ENCODE data around the gene BHLHE23. TPM values are rescaled to one million over a fixed set of nuclear protein-coding genes. Genes with fewer than 3 reads are reported as not detected.

BHLHE23 gene
- total and polyA plus RNA-seq, 5 donors from 2014 or later, result not detected

GRCh38 chr20:62980380-62980960 is 26.3 kb downstream of the BHLHE23 start:
- no peak for ATAC-seq (ENCODE audit: low read depth in 2 of 2)
- H3K9me3 ChIP-seq (ENCODE audit: control insufficient read depth in 2 of 2, low read length in 2 of 2), result no peaks in the 10 kb centered on the region
- Mint-ChIP-seq H3K36me3 (no peaks in the 10 kb centered on the region), H3K27ac (no peak overlapping the region), H3K27me3 (peaks cover 65% of the 10 kb centered on the region), H3K4me3 (no peak overlapping the region), H3K4me1 (peaks cover 5 to 37% (median 20%) of the 10 kb centered on the region in 4 donors), H3K9me3 (no peaks in the 10 kb centered on the region)
- H3K27me3 ChIP-seq (ENCODE audit: control insufficient read depth, insufficient read depth, low read length), result peaks cover 19% of the 10 kb centered on the region
- peaks cover 44% of the 10 kb centered on the region for H3K4me1 ChIP-seq (ENCODE audit: control insufficient read depth, insufficient read depth, low read length, poor library complexity, severe bottlenecking)
- no peaks in the 10 kb centered on the region for H3K36me3 ChIP-seq (ENCODE audit: control insufficient read depth, insufficient read depth, low read length)
- H3K4me3 ChIP-seq (ENCODE audit: low read depth, low read length), result no peak overlapping the region
- DNase-seq, result no peak
- no peak overlapping the region for H3K27ac ChIP-seq (ENCODE audit: insufficient read depth, low read length, poor library complexity, severe bottlenecking)

GRCh38 chr20:62979876-62980373 is 26.8 kb downstream of the BHLHE23 start:
- peaks cover 44% of the 10 kb centered on the region for H3K4me1 ChIP-seq (ENCODE audit: control insufficient read depth, insufficient read depth, low read length, poor library complexity, severe bottlenecking)
- Mint-ChIP-seq H3K36me3 (no peaks in the 10 kb centered on the region), H3K4me1 (peaks cover 5 to 37% (median 20%) of the 10 kb centered on the region in 4 donors), H3K27me3 (peaks cover 66% of the 10 kb centered on the region), H3K4me3 (peak overlapping the region in 1 of 4 donors; percentile 53), H3K9me3 (no peaks in the 10 kb centered on the region), H3K27ac (no peak overlapping the region)
- peaks cover 17% of the 10 kb centered on the region for H3K27me3 ChIP-seq (ENCODE audit: control insufficient read depth, insufficient read depth, low read length)
- H3K9me3 ChIP-seq (ENCODE audit: control insufficient read depth in 2 of 2, low read length in 2 of 2), result no peaks in the 10 kb centered on the region
- H3K27ac ChIP-seq (ENCODE audit: insufficient read depth, low read length, poor library complexity, severe bottlenecking), result no peak overlapping the region
- no peak for ATAC-seq (ENCODE audit: low read depth in 2 of 2)
- H3K36me3 ChIP-seq (ENCODE audit: control insufficient read depth, insufficient read depth, low read length), result no peaks in the 10 kb centered on the region
- DNase-seq, result no peak
- no peak overlapping the region for H3K4me3 ChIP-seq (ENCODE audit: low read depth, low read length)

DNA sequence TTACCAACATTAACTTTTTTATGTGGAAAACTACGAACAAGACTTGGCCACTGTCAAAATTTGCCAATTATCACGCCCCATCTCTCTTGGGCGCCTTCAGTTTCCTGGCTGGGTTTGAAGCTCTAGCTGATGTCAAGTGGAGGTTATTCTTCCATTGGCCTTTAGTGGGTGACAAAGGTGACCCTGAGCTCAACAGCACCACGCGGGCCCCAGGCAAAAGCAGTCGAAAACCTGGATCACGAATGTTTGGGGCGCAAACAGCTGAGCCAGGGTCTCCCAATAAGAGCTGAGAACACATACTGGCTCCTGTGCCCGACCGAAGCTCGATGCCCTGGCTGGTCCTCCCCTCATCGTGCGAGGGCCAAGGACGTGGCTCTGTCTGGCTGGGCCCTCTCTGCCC is 27.5 kb downstream of the BHLHE23 start:
- H3K4me1 Mint-ChIP-seq, result peaks cover 5 to 37% (median 21%) of the 10 kb centered on the region in 4 donors
- no peaks in the 10 kb centered on the region for H3K9me3 ChIP-seq (ENCODE audit: control insufficient read depth in 2 of 2, low read length in 2 of 2)
- H3K4me3 Mint-ChIP-seq, result peak overlapping the region in 2 of 4 donors; percentile 52 to 53
- H3K27ac Mint-ChIP-seq, result no peak overlapping the region
- H3K27me3 ChIP-seq (ENCODE audit: control insufficient read depth, insufficient read depth, low read length), result peaks cover 21% of the 10 kb centered on the region
- no peak overlapping the region for H3K27ac ChIP-seq (ENCODE audit: insufficient read depth, low read length, poor library complexity, severe bottlenecking)
- no peaks in the 10 kb centered on the region for H3K36me3 ChIP-seq (ENCODE audit: control insufficient read depth, insufficient read depth, low read length)
- no peak for DNase-seq
- no peak for ATAC-seq (ENCODE audit: low read depth in 2 of 2)
- no peaks in the 10 kb centered on the region for H3K36me3 Mint-ChIP-seq
- H3K4me3 ChIP-seq (ENCODE audit: low read depth, low read length), result no peak overlapping the region
- peaks cover 44% of the 10 kb centered on the region for H3K4me1 ChIP-seq (ENCODE audit: control insufficient read depth, insufficient read depth, low read length, poor library complexity, severe bottlenecking)
- no peaks in the 10 kb centered on the region for H3K9me3 Mint-ChIP-seq
- peaks cover 68% of the 10 kb centered on the region for H3K27me3 Mint-ChIP-seq

DNA sequence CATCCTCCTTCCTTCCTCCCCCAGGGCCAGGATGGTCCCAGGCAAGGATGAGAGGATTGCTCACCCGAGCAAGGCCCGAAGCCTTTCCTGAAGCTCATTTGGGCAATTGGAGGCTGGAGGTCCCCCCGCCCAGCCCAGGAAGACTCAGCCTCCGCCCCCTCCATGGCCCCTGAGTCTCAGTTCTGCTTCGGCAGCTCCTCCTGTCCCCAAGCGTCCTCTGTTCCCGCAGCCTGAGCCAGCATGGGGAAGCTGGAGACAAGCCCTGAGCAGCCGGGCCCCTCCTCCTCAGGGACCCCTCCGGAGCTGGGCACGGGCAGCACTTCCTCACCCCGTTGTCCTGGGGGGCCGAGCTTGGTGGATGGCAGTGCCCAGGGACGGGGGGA is 28.2 kb downstream of the BHLHE23 start:
- H3K27me3 ChIP-seq (ENCODE audit: control insufficient read depth, insufficient read depth, low read length), result peaks cover 21% of the 10 kb centered on the region
- H3K4me3 Mint-ChIP-seq, result peak overlapping the region in 1 of 4 donors; percentile 92
- DNase-seq, result no peak
- no peak overlapping the region for H3K4me3 ChIP-seq (ENCODE audit: low read depth, low read length)
- ATAC-seq (ENCODE audit: low read depth in 2 of 2), result no peak
- peaks cover 5 to 40% (median 23%) of the 10 kb centered on the region in 4 donors for H3K4me1 Mint-ChIP-seq
- H3K27me3 Mint-ChIP-seq, result peaks cover 66% of the 10 kb centered on the region
- no peaks in the 10 kb centered on the region for H3K9me3 ChIP-seq (ENCODE audit: control insufficient read depth in 2 of 2, low read length in 2 of 2)
- no peaks in the 10 kb centered on the region for H3K36me3 Mint-ChIP-seq
- H3K27ac Mint-ChIP-seq, result peak overlapping the region in 2 of 3 donors; percentile 85 to 87
- H3K27ac ChIP-seq (ENCODE audit: insufficient read depth, low read length, poor library complexity, severe bottlenecking), result no peak overlapping the region
- H3K4me1 ChIP-seq (ENCODE audit: control insufficient read depth, insufficient read depth, low read length, poor library complexity, severe bottlenecking), result peaks cover 44% of the 10 kb centered on the region
- H3K36me3 ChIP-seq (ENCODE audit: control insufficient read depth, insufficient read depth, low read length), result no peaks in the 10 kb centered on the region
- H3K9me3 Mint-ChIP-seq, result no peaks in the 10 kb centered on the region

- peaks cover 21% of the 10 kb centered on the region for H3K27me3 ChIP-seq (ENCODE audit: control insufficient read depth, insufficient read depth, low read length)
- H3K36me3 Mint-ChIP-seq, result no peaks in the 10 kb centered on the region
These were observed 28.9 kb downstream of the BHLHE23 start for GRCh38 chr20:62977613-62978560.

GRCh38 chr20:62976886-62977285 is 29.9 kb downstream of the BHLHE23 start:
- DNase-seq (no peak), ATAC-seq (ENCODE audit: low read depth in 2 of 2) (no peak)
- Mint-ChIP-seq H3K36me3 (no peaks in the 10 kb centered on the region), H3K4me1 (peaks cover 9 to 49% (median 29%) of the 10 kb centered on the region in 4 donors), H3K27ac (peak overlapping the region in 1 of 3 donors; percentile 26), H3K27me3 (peaks cover 68% of the 10 kb centered on the region), H3K9me3 (no peaks in the 10 kb centered on the region), H3K4me3 (peak overlapping the region in 2 of 4 donors; percentile 81 to 92)
- Histone ChIP-seq H3K4me3 (ENCODE audit: low read depth, low read length) (no peak overlapping the region), H3K9me3 (ENCODE audit: control insufficient read depth in 2 of 2, low read length in 2 of 2) (no peaks in the 10 kb centered on the region), H3K4me1 (ENCODE audit: control insufficient read depth, insufficient read depth, low read length, poor library complexity, severe bottlenecking) (peaks cover 52% of the 10 kb centered on the region), H3K36me3 (ENCODE audit: control insufficient read depth, insufficient read depth, low read length) (no peaks in the 10 kb centered on the region), H3K27me3 (ENCODE audit: control insufficient read depth, insufficient read depth, low read length) (peaks cover 21% of the 10 kb centered on the region), H3K27ac (ENCODE audit: insufficient read depth, low read length, poor library complexity, severe bottlenecking) (no peak overlapping the region)

More at GRCh38 chr20:62977613-62978560, 28.9 kb downstream of the BHLHE23 start:
- H3K4me3 ChIP-seq (ENCODE audit: low read depth, low read length), result peak overlapping the region; percentile 13
- H3K4me1 Mint-ChIP-seq, result peaks cover 5 to 45% (median 23%) of the 10 kb centered on the region in 4 donors
- H3K27ac ChIP-seq (ENCODE audit: insufficient read depth, low read length, poor library complexity, severe bottlenecking), result peak overlapping the region; percentile 33
- H3K36me3 ChIP-seq (ENCODE audit: control insufficient read depth, insufficient read depth, low read length), result no peaks in the 10 kb centered on the region
- no peaks in the 10 kb centered on the region for H3K9me3 ChIP-seq (ENCODE audit: control insufficient read depth in 2 of 2, low read length in 2 of 2)
- peak overlapping the region in 2 of 3 donors; percentile 85 to 87 for H3K27ac Mint-ChIP-seq
- H3K27me3 Mint-ChIP-seq, result peaks cover 66% of the 10 kb centered on the region
- H3K4me3 Mint-ChIP-seq, result peak overlapping the region; percentile 78 to 92 (median 84)
- DNase-seq (peak; percentile 78 to 85 (median 82)), ATAC-seq (ENCODE audit: low read depth in 2 of 2) (peak; percentile 84 to 85)
- H3K4me1 ChIP-seq (ENCODE audit: control insufficient read depth, insufficient read depth, low read length, poor library complexity, severe bottlenecking), result peaks cover 49% of the 10 kb centered on the region
- no peaks in the 10 kb centered on the region for H3K9me3 Mint-ChIP-seq

- H3K4me3 ChIP-seq (ENCODE audit: low read depth, low read length), result no peak overlapping the region
- H3K4me1 Mint-ChIP-seq, result peaks cover 16 to 51% (median 36%) of the 10 kb centered on the region in 4 donors
- DNase-seq, result no peak
- H3K27me3 ChIP-seq (ENCODE audit: control insufficient read depth, insufficient read depth, low read length), result peaks cover 21% of the 10 kb centered on the region
- H3K9me3 ChIP-seq (ENCODE audit: control insufficient read depth in 2 of 2, low read length in 2 of 2), result no peaks in the 10 kb centered on the region
- H3K4me3 Mint-ChIP-seq, result peak overlapping the region in 1 of 4 donors; percentile 32
- no peaks in the 10 kb centered on the region for H3K36me3 Mint-ChIP-seq
- ATAC-seq (ENCODE audit: low read depth in 2 of 2), result no peak
- no peaks in the 10 kb centered on the region for H3K36me3 ChIP-seq (ENCODE audit: control insufficient read depth, insufficient read depth, low read length)
- H3K27ac Mint-ChIP-seq, result peak overlapping the region in 1 of 3 donors; percentile 26
- no peak overlapping the region for H3K27ac ChIP-seq (ENCODE audit: insufficient read depth, low read length, poor library complexity, severe bottlenecking)
- H3K9me3 Mint-ChIP-seq, result no peaks in the 10 kb centered on the region
- H3K4me1 ChIP-seq (ENCODE audit: control insufficient read depth, insufficient read depth, low read length, poor library complexity, severe bottlenecking), result peaks cover 45% of the 10 kb centered on the region
- peaks cover 60% of the 10 kb centered on the region for H3K27me3 Mint-ChIP-seq
These were observed 30.8 kb downstream of the BHLHE23 start for GRCh38 chr20:62975812-62976508.
